ENCODE results near the gene RPL35A.

The RPL35A gene

DNA sequence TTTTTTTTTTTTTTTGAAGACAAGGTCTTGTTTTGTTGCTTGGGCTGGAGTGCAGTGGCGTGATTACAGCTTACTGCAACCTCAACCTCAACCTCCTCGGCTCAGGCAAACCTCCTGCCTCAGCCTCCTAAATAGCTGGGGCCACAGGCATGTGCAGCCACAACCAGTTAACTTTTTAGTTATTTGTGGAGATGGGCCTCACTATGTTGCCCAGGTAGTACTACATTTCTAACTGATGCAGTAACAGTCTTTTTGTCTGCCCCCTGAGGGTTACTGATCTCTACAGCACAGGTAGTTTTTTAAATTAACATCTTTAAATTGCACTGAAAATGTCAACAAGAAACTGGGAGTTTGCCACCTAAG lies 6.6 kb downstream of the RPL35A start:
- TF ChIP-seq, protein P1, sequence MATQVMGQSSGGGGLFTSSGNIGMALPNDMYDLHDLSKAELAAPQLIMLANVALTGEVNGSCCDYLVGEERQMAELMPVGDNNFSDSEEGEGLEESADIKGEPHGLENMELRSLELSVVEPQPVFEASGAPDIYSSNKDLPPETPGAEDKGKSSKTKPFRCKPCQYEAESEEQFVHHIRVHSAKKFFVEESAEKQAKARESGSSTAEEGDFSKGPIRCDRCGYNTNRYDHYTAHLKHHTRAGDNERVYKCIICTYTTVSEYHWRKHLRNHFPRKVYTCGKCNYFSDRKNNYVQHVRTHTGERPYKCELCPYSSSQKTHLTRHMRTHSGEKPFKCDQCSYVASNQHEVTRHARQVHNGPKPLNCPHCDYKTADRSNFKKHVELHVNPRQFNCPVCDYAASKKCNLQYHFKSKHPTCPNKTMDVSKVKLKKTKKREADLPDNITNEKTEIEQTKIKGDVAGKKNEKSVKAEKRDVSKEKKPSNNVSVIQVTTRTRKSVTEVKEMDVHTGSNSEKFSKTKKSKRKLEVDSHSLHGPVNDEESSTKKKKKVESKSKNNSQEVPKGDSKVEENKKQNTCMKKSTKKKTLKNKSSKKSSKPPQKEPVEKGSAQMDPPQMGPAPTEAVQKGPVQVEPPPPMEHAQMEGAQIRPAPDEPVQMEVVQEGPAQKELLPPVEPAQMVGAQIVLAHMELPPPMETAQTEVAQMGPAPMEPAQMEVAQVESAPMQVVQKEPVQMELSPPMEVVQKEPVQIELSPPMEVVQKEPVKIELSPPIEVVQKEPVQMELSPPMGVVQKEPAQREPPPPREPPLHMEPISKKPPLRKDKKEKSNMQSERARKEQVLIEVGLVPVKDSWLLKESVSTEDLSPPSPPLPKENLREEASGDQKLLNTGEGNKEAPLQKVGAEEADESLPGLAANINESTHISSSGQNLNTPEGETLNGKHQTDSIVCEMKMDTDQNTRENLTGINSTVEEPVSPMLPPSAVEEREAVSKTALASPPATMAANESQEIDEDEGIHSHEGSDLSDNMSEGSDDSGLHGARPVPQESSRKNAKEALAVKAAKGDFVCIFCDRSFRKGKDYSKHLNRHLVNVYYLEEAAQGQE (IDR thresholded peaks at IDR 0.05; ENCODE audit: insufficient read depth in 1 of 2, low read depth in 2 of 2, low read length in 2 of 2), result no peak
- TF ChIP-seq TAF1 (IDR thresholded peaks at IDR 0.05; ENCODE audit: borderline replicate concordance, insufficient read depth, low read length) (no peak), SIN3A (IDR thresholded peaks at IDR 0.05; ENCODE audit: borderline replicate concordance, insufficient read depth, low read length) (no peak), FOXP2 (optimal IDR thresholded peaks at IDR 0.05; ENCODE audit: borderline replicate concordance, extremely low read depth, extremely low read length, insufficient read depth) (no peak), POLR2AphosphoS5 (IDR thresholded peaks at IDR 0.05; ENCODE audit: low read depth, low read length) (no peak)

DNA sequence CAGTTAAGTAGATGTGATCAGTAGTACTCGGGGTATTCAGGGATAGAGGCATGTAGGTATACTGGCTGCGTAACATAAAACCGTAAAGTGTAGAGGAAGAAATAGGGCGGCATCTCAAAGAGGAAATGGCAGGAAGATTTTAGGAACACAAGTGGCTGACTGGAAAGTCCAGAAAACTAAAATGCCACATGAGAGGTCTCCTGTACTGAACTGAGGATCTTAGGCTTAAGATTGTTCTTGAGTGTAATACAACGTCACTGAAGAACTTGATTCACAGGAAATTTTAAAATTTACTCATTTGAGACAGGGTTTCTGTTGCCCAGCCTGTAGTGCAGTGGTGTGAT lies 7.8 kb downstream of the RPL35A start:
- TF ChIP-seq, protein P1 (IDR thresholded peaks at IDR 0.05; ENCODE audit: insufficient read depth in 1 of 2, low read depth in 2 of 2, low read length in 2 of 2), result no peak
- TF ChIP-seq FOXP2 (optimal IDR thresholded peaks at IDR 0.05; ENCODE audit: borderline replicate concordance, extremely low read depth, extremely low read length, insufficient read depth) (no peak), SIN3A (IDR thresholded peaks at IDR 0.05; ENCODE audit: borderline replicate concordance, insufficient read depth, low read length) (no peak), POLR2AphosphoS5 (IDR thresholded peaks at IDR 0.05; ENCODE audit: low read depth, low read length) (no peak), TAF1 (IDR thresholded peaks at IDR 0.05; ENCODE audit: borderline replicate concordance, insufficient read depth, low read length) (no peak)

DNA sequence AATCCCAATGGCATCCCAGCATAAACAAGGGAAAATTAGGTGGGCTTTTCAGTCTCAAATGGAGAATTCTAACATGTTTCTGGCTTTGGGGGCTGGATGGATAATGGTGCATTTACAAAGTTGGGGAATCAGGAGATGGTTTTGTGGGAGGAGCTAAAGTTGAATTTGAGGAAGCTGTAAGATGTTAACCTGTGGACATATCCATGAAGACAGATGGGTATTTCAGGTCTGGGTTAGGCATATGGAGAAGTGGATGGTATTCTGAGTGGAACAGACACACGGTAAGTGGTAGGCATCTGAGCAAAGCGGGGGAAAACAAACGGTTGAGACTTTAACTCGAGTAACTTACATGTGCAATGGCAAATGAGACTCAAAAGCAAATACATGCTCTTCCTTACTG lies 8.4 kb downstream of the RPL35A start:
- TF ChIP-seq FOXP2 (optimal IDR thresholded peaks at IDR 0.05; ENCODE audit: borderline replicate concordance, extremely low read depth, extremely low read length, insufficient read depth) (no peak), SIN3A (IDR thresholded peaks at IDR 0.05; ENCODE audit: borderline replicate concordance, insufficient read depth, low read length) (no peak), TAF1 (IDR thresholded peaks at IDR 0.05; ENCODE audit: borderline replicate concordance, insufficient read depth, low read length) (no peak), POLR2AphosphoS5 (IDR thresholded peaks at IDR 0.05; ENCODE audit: low read depth, low read length) (no peak)
- TF ChIP-seq, protein P1 (IDR thresholded peaks at IDR 0.05; ENCODE audit: insufficient read depth in 1 of 2, low read depth in 2 of 2, low read length in 2 of 2), result no peak

DNA sequence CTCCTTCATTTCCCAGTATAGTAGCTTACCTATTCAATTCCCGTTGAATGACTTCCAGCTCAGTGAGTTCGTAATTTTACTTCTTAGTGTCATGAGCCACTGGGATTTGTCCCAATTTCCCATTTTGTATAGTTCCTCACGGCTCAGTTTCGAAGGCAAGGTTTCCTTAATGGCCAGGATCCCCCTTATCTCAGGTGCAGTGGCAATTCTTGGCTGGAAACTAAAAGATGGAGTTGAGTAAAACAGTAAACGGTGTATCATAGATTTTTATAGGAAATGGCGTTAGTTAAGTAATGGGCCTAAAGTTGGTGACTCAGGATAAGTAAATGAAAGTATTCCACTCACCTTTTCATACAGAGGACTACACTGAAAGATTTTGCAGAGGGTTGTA lies 9.5 kb downstream of the RPL35A start:
- TF ChIP-seq, protein P1 (IDR thresholded peaks at IDR 0.05; ENCODE audit: insufficient read depth in 1 of 2, low read depth in 2 of 2, low read length in 2 of 2), result no peak
- TF ChIP-seq TAF1 (IDR thresholded peaks at IDR 0.05; ENCODE audit: borderline replicate concordance, insufficient read depth, low read length) (no peak), POLR2AphosphoS5 (IDR thresholded peaks at IDR 0.05; ENCODE audit: low read depth, low read length) (no peak), SIN3A (IDR thresholded peaks at IDR 0.05; ENCODE audit: borderline replicate concordance, insufficient read depth, low read length) (no peak), FOXP2 (optimal IDR thresholded peaks at IDR 0.05; ENCODE audit: borderline replicate concordance, extremely low read depth, extremely low read length, insufficient read depth) (no peak)
